ENCODE results near the gene KDM5D. TPM values are rescaled to one million over a fixed set of nuclear protein-coding genes. Genes with fewer than 3 reads are reported as not detected.

The KDM5D gene
- polyA plus RNA-seq, 2 of the 4 experiments (the other 2 are of a cell fraction): 14.8 to 24.1 TPM

DNA sequence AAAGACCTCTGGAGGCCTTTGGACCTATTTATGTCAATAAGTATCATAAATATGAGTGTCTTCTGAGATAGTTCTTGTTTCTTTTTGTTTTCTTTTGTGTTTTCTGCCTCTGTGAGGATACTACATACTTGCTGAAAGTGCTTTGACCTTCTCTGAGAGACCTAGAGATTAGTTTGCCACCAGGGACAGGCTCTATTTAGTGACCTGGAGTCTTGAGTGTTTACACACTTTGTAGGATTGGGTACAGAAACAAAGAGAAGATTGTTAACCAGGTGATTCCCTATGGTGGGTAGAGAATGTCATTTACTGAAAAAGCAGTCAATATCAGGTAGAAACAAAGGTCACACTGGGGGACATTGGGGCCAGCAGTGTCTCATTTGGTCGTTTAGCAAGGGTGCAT lies 63.7 kb downstream of the KDM5D start:
- ChIA-PET CTCF (no interaction called here), POLR2A (no interaction called here)
- WGBS (ENCODE audit: missing lambda C conversion rate): 0% methylated on average over 1 of the region's 1 CpG
- Histone ChIP-seq H3K4me2 (no peak overlapping the region), H3K4me1 (no peaks in the 10 kb centered on the region), H3K9me3 (no peaks in the 10 kb centered on the region), H3K4me3 (no peak overlapping the region), H3K27ac (no peak overlapping the region)
- DNase-seq (ENCODE audit: low read depth in 1 of 2, low spot score in 1 of 2): no peak
- no peak for FAIRE-seq
- TF ChIP-seq PHF8 (IDR thresholded peaks at IDR 0.05; ENCODE audit: borderline replicate concordance, low read depth) (no peak), HOXB13 (CRISPR knock-in tag; IDR thresholded peaks at IDR 0.05; ENCODE audit: low read depth) (no peak), KDM1A (IDR thresholded peaks at IDR 0.05; ENCODE audit: low read depth) (no peak), EHMT2 (IDR thresholded peaks at IDR 0.05; ENCODE audit: low read depth) (no peak), SREBF2 (IDR thresholded peaks at IDR 0.05) (no peak), ZNF302 (CRISPR knock-in tag; IDR thresholded peaks at IDR 0.05) (no peak), MAFK (IDR thresholded peaks at IDR 0.05; ENCODE audit: partially characterized antibody) (no peak), ZC3H11A (IDR thresholded peaks at IDR 0.05) (no peak), ZSCAN20 (CRISPR knock-in tag; IDR thresholded peaks at IDR 0.05) (no peak)
- TF ChIP-seq, protein P1, sequence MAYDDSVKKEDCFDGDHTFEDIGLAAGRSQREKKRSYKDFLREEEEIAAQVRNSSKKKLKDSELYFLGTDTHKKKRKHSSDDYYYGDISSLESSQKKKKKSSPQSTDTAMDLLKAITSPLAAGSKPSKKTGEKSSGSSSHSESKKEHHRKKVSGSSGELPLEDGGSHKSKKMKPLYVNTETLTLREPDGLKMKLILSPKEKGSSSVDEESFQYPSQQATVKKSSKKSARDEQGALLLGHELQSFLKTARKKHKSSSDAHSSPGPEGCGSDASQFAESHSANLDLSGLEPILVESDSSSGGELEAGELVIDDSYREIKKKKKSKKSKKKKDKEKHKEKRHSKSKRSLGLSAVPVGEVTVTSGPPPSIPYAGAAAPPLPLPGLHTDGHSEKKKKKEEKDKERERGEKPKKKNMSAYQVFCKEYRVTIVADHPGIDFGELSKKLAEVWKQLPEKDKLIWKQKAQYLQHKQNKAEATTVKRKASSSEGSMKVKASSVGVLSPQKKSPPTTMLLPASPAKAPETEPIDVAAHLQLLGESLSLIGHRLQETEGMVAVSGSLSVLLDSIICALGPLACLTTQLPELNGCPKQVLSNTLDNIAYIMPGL (CRISPR knock-in tag; IDR thresholded peaks at IDR 0.05; ENCODE audit: borderline replicate concordance): no peak
- TF ChIP-seq, protein P2, sequence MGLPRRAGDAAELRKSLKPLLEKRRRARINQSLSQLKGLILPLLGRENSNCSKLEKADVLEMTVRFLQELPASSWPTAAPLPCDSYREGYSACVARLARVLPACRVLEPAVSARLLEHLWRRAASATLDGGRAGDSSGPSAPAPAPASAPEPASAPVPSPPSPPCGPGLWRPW (IDR thresholded peaks at IDR 0.05): no peak
- TF ChIP-seq, protein P3, sequence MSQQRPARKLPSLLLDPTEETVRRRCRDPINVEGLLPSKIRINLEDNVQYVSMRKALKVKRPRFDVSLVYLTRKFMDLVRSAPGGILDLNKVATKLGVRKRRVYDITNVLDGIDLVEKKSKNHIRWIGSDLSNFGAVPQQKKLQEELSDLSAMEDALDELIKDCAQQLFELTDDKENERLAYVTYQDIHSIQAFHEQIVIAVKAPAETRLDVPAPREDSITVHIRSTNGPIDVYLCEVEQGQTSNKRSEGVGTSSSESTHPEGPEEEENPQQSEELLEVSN (IDR thresholded peaks at IDR 0.05; ENCODE audit: borderline replicate concordance, low read depth): no peak
- ATAC-seq: no peak

All from A549 (cell line).